HG03558 (cell line): ENCODE results near the gene OR10T2.
"Not testable (repeated sequence)": the region's sequence is repeated elsewhere in the genome, so short reads cannot be mapped to it uniquely, and the experiment has no call there.

Source experiments
- ATAC-seq: cut with Tn5 transposase; IDR thresholded peaks from one replicate; pipeline ENCODE4 v1.9.1; 2021; ENCODE audit warnings: moderate number of reproducible peaks; ENCODE audit not compliant: unreplicated experiment; ENCODE audit errors: extremely low read depth

The OR10T2 gene

GRCh38 chr1:158398818-158399514, at the start of gene OR10T2:
Gene OR10T2, minus strand, starts transcription at chr1:158399466. Its CDS starts 0 bp downstream, at chr1:158399466.
- ATAC-seq = no peak

- ATAC-seq = no peak
Observed at GRCh38 chr1:158445376-158445775, 46.1 kb upstream of the OR10T2 start.

- ATAC-seq = no peak
Observed at GRCh38 chr1:158434741-158435140, 35.5 kb upstream of the OR10T2 start.

GRCh38 chr1:158430163-158430562, 30.9 kb upstream of the OR10T2 start:
- ATAC-seq = not testable (repeated sequence)

- no peak for ATAC-seq
Observed at GRCh38 chr1:158426137-158426536, 26.9 kb upstream of the OR10T2 start, which contains the start of gene OR10K2. Gene OR10K2, minus strand, starts transcription at chr1:158426237. Its CDS starts 5,371 bp downstream, at chr1:158420866.

- ATAC-seq = no peak
Observed at GRCh38 chr1:158425027-158425426, 25.8 kb upstream of the OR10T2 start.

GRCh38 chr1:158422212-158422611, 22.9 kb upstream of the OR10T2 start:
- no peak for ATAC-seq

- no peak for ATAC-seq
Observed at GRCh38 chr1:158417586-158417985, 18.3 kb upstream of the OR10T2 start.

GRCh38 chr1:158414651-158415345, 15.5 kb upstream of the OR10T2 start:
- no peak for ATAC-seq

- ATAC-seq = no peak
Observed at GRCh38 chr1:158407092-158407491, 7.8 kb upstream of the OR10T2 start.

- no peak for ATAC-seq
Observed at GRCh38 chr1:158400871-158401270, 1.6 kb upstream of the OR10T2 start.

GRCh38 chr1:158396646-158397045, 2.6 kb downstream of the OR10T2 start:
- no peak for ATAC-seq

GRCh38 chr1:158393476-158393875, 5.8 kb downstream of the OR10T2 start:
- no peak for ATAC-seq

GRCh38 chr1:158391099-158391498, 8.2 kb downstream of the OR10T2 start:
- ATAC-seq = no peak

- no peak for ATAC-seq
Observed at GRCh38 chr1:158390331-158390730, 8.9 kb downstream of the OR10T2 start.

GRCh38 chr1:158374860-158375259, 24.4 kb downstream of the OR10T2 start:
- no peak for ATAC-seq

- ATAC-seq = not testable (repeated sequence)
Observed at GRCh38 chr1:158374101-158374500, 25.2 kb downstream of the OR10T2 start.

- ATAC-seq = peak; percentile 90
Observed at GRCh38 chr1:158371188-158371953, 27.9 kb downstream of the OR10T2 start.

- ATAC-seq = no peak
Observed at GRCh38 chr1:158366783-158367182, 32.5 kb downstream of the OR10T2 start.

GRCh38 chr1:158362941-158363340, 36.3 kb downstream of the OR10T2 start:
- ATAC-seq = no peak

GRCh38 chr1:158362482-158362881, 36.8 kb downstream of the OR10T2 start:
- ATAC-seq = no peak
